Activated CD8-positive, alpha-beta memory T cell treated with anti-CD3 and anti-CD28 coated beads, Interleukin-2, amount 50 U/mL, for 1 hour (primary cell): ENCODE results near the gene PSG11.
"Not testable (repeated sequence)": the region's sequence is repeated elsewhere in the genome, so short reads cannot be mapped to it uniquely, and the experiment has no call there.

Source experiments
- DNase-seq: peaks from one replicate; pipeline ENCODE4 v3.0.0-alpha.2; 2020; ENCODE audit errors: extremely low read depth

Gene PSG11

DNA sequence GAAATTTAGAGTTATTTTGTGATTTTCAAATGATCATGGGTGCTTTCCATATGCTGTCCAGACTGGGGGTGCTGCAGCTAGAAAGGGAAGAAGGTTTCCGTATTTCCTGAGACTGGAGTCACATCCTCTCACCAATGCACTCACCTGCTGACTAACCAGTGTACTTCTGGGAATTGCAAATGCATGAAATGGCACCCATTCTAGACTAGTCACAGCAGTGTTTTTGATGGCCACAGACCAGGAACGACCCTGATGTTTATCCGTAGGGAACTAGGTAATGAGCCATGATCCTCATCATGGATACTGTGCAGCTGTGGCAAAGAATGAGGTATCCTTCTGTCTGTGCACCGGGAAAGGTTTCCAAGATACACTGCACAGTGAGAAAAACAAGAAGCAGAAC, 37.1 kb downstream of the PSG11 start:
- DNase-seq = not testable (repeated sequence)

DNA sequence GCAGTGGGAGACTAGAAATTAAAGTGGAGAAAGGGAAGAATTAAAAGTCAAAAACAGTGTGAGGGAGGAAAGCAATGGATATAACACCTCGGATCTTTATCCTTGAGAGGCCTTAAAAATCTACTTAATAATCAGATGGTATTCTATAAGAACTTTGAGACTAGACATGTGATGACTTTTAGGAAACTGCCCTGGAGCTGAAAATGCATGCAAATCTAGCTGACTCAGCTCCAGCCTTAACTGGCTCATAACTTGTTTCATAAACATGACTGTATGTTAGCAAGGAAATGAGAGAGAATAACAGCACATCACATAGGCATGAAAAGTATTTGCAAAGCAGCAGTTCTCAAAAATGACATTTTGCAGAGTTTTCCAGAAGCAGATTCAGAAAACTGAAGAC, 38.1 kb downstream of the PSG11 start:
- not testable (repeated sequence) for DNase-seq

DNA sequence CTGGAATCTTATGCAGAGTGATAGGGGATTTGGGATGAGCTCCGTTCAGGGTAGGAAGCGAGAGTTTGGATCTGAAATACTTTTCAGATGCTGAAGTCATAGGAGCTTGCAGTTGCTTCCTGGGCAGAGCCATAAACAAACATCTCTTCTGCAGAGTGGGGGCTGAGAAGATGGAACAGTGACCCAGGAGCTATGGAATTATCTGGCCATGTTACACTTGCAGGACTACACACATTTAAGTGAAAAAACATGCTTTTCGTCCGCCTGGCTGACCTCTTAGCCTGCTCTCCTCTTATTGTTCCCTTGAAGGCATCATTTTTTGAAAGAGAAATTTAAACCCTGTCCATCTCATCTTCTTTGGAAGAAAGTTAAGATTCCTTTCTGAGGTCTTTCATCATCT, 40.7 kb downstream of the PSG11 start:
- DNase-seq = no peak

DNA sequence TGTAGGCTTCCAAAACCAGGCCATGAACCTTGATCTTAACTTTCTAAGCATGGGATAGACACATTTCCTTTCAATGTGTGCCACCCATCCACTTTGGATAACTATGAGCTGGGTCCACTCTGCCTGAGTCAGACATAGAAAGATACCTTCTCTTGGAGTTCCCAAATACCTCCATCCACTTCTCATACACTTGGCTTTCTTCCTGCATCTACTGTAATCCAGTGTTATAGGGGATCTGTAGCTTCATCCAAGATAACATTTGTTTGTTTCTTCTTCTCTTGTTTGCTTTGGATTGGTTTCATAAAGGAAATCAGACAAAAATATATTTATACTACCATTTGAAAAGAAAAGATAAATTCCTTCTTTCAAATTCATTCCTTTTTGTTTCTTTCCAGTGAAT, 44.2 kb downstream of the PSG11 start:
- not testable (repeated sequence) for DNase-seq

DNA sequence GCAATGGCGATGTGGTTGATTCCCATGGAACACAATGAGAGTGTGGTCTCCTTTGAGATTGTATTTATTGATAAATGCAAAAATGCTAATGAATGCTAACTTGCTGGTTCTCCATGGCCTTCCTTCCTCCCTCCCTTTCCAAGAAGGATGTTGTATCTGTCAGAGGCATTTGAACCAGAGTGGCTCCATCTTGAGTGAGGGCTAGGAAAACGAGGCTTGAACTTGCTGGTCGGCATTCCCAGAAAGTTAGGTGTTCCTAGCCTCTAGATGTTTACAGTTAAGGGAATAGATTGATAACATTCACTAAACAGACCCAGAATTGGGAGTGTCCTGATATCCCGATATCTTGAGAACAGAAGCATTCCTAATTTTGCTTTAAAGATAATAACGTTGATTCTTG, 54.8 kb downstream of the PSG11 start:
- not testable (repeated sequence) for DNase-seq

DNA sequence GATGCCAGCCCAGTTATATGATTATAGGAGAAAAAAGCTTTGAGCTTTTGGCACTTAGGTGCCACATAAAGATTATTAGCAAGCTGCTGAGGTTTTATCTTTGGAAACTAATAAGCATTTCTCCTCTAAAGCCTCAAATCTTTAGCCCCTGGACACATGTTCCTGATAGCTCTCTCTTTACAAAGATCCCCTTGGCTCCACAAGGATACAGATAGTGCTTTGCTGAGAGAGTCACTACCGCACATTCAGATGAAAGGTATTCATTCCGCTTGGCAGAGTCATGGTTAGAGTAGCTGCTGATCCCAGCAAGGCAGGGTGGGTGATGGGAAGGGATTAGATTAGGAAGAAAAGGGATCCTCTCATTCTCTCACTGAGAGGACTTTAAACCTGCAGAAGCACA, 61.1 kb downstream of the PSG11 start:
- DNase-seq = no peak

DNA sequence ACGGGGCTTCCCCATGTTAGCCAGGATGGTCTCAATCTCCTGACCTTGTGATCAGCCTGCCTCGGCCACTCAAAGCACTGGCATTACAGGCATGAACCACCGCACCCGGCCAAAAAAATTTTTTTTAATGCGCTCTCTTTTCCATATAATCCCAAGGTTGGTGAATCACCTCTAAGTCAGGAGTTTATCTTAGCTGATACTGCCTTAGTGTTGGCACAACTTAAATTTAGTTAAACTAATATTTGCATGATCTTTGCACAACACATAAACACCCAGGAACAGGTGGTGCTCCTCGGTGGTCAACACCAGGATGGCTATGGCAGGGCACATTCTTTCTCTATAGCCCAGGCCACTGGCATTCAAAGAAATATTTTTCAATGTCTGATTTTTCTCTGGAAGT, 65.2 kb downstream of the PSG11 start:
- no peak for DNase-seq
